KMS-11 (cell line): Measurements from ENCODE around the gene NCAM1.

Experiments used
- H2AFZ ChIP-seq: fragments of 200-600 bp; sonication (generic); 2 replicates; pipeline ENCODE4 v1.6.1; 2016; ENCODE audit warnings: antibody characterized with exemption, mixed run types, low read depth
- H3K27ac ChIP-seq: fragments of 200-600 bp; sonication (generic); 2 replicates; pipeline ENCODE4 v1.6.1; 2016; ENCODE audit warnings: mild to moderate bottlenecking, mixed run types
- H3K27me3 ChIP-seq: fragments of 200-600 bp; sonication (generic); 2 replicates; pipeline ENCODE4 v1.6.1; 2017; ENCODE audit warnings: mild to moderate bottlenecking, low read depth, mixed run types, moderate library complexity; ENCODE audit not compliant: insufficient read depth
- H3K36me3 ChIP-seq: fragments of 200-600 bp; sonication (generic); 2 replicates; pipeline ENCODE4 v1.6.1; 2017; ENCODE audit warnings: mild to moderate bottlenecking, mixed run types; ENCODE audit not compliant: insufficient read depth
- H3K4me1 ChIP-seq: fragments of 200-600 bp; sonication (generic); 2 replicates; pipeline ENCODE4 v1.6.1; 2016; ENCODE audit warnings: mild to moderate bottlenecking, low read depth, mixed run types; ENCODE audit not compliant: poor library complexity, severe bottlenecking
- H3K4me2 ChIP-seq: fragments of 200-600 bp; sonication (generic); 2 replicates; pipeline ENCODE4 v1.7.0; 2016; ENCODE audit warnings: mild to moderate bottlenecking, mixed run types
- H3K4me3 ChIP-seq: fragments of 200-600 bp; sonication (generic); IDR thresholded peaks from 2 replicates; pipeline ENCODE4 v1.6.1; 2017; ENCODE audit warnings: low read depth, low read length, mixed read lengths; ENCODE audit not compliant: insufficient read depth
- H3K79me2 ChIP-seq: fragments of 200-600 bp; sonication (generic); 2 replicates; pipeline ENCODE4 v1.6.1; 2016; ENCODE audit warnings: low read depth, mixed run types; ENCODE audit not compliant: insufficient read depth
- H3K9ac ChIP-seq: fragments of 200-600 bp; sonication (generic); 2 replicates; pipeline ENCODE4 v1.6.1; 2016; ENCODE audit warnings: mild to moderate bottlenecking, mixed run types
- H4K20me1 ChIP-seq: fragments of 200-600 bp; sonication (generic); 2 replicates; pipeline ENCODE4 v1.6.1; 2016; ENCODE audit warnings: mild to moderate bottlenecking, mixed run types; ENCODE audit not compliant: insufficient read depth
- CTCF ChIP-seq: fragments of 200-600 bp; sonication (generic); conservative IDR thresholded peaks from 2 replicates; pipeline ENCODE4 v1.6.1; 2017; ENCODE audit warnings: low read depth, mild to moderate bottlenecking, antibody characterized with exemption, low read length, moderate library complexity, mixed read lengths

NCAM1 gene

DNA sequence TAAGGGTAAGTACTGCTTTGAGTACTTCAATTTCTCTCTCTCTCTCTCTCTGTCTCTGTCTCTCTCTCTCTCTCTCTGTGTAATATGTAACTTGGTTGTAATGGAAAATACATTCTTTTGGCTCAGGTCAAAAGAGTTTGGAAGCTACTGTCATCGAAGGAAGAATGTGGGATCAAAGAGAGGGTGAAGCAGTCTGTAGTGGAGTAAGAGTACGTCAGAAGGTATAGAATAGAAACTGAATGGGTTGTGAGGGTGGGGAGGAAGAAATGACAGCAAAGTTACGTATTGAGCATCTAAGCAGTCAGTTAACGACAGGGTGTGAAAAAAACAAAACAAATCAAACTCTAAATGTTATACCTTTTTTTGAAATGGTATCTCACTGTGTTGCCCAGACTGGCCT lies 10.0 kb downstream of the NCAM1 start:
- Histone ChIP-seq H3K4me1 (no peaks in the 10 kb centered on the region), H3K27me3 (no peaks in the 10 kb centered on the region), H3K4me3 (no peak overlapping the region), H3K4me2 (no peak overlapping the region), H3K9ac (no peak overlapping the region), H2AFZ (no peak overlapping the region), H3K27ac (no peak overlapping the region), H3K36me3 (no peaks in the 10 kb centered on the region), H3K79me2 (no peaks in the 10 kb centered on the region), H4K20me1 (no peaks in the 10 kb centered on the region)
- TF ChIP-seq CTCF = no peak

- Histone ChIP-seq H2AFZ (no peak overlapping the region), H3K27me3 (no peaks in the 10 kb centered on the region), H3K4me2 (no peak overlapping the region), H3K4me3 (no peak overlapping the region), H3K36me3 (no peaks in the 10 kb centered on the region), H3K4me1 (no peaks in the 10 kb centered on the region), H4K20me1 (no peaks in the 10 kb centered on the region), H3K79me2 (no peaks in the 10 kb centered on the region), H3K27ac (no peak overlapping the region), H3K9ac (no peak overlapping the region)
- no peak for TF ChIP-seq CTCF
Measured at GRCh38 chr11:112971827-112972226, 10.6 kb downstream of the NCAM1 start.

DNA sequence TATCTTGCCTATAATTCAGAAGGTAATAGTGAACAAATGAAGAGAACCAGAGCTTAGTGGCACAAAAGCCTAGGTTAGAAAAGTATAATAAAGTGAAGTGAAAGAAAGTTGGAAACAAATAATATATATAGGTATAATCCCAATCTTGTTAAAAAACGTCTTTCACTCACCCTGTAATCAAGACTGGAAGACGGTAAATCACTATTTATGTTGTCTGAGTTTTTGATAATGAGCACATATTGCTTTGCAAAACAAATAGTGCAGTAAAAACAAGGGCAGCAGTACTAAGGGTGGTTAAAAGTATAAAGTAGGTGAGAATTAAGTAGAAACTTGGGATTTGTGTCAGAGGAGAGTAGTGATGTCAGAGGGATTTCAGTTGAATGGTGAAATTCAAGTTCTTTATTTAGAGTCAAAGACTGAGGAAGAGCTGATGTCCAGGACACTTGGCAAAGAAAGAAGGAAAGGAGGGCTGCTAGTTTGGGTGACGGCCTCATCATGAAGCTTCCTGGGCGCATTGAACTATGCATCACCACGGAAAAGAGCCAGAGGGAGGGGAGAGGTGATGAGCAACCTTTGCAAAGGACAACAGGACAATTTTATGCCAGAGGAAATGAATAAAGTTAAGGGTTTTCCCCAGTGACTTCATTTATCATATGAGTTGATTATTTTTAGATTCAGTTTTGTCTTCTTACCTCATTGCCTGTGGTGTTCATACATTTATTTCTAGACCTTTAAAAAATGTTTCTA lies 11.4 kb downstream of the NCAM1 start:
- no peak for TF ChIP-seq CTCF
- no peak overlapping the region for H2AFZ ChIP-seq
- no peaks in the 10 kb centered on the region for H3K4me1 ChIP-seq
- H3K9ac ChIP-seq = no peak overlapping the region
- no peak overlapping the region for H3K4me3 ChIP-seq
- H3K79me2 ChIP-seq = no peaks in the 10 kb centered on the region
- no peak overlapping the region for H3K27ac ChIP-seq
- no peaks in the 10 kb centered on the region for H3K27me3 ChIP-seq
- no peaks in the 10 kb centered on the region for H3K36me3 ChIP-seq
- no peak overlapping the region for H3K4me2 ChIP-seq
- no peaks in the 10 kb centered on the region for H4K20me1 ChIP-seq

GRCh38 chr11:112975051-112975450 lies 13.8 kb downstream of the NCAM1 start:
- H3K79me2 ChIP-seq = no peaks in the 10 kb centered on the region

More at GRCh38 chr11:112975051-112975450, 13.8 kb downstream of the NCAM1 start:
- no peak for TF ChIP-seq CTCF
- Histone ChIP-seq H3K27ac (no peak overlapping the region), H3K27me3 (no peaks in the 10 kb centered on the region), H4K20me1 (no peaks in the 10 kb centered on the region), H3K36me3 (no peaks in the 10 kb centered on the region), H3K4me1 (no peaks in the 10 kb centered on the region), H3K4me2 (no peak overlapping the region), H2AFZ (no peak overlapping the region), H3K4me3 (no peak overlapping the region), H3K9ac (no peak overlapping the region)
